ENCODE data around the gene EML6. TPM values are rescaled to one million over a fixed set of nuclear protein-coding genes. Genes with fewer than 3 reads are reported as not detected.

Gene EML6
- total RNA-seq, 1 experiment from 2014 or later: 1.5 TPM

GRCh38 chr2:54699665-54700064 lies 23.8 kb upstream of the EML6 start:
- no peak overlapping the region for H3K9ac ChIP-seq (ENCODE audit: extremely low read depth, insufficient read length, low read length)
- no peak overlapping the region for H2BK20ac ChIP-seq (ENCODE audit: low read depth, low read length, poor library complexity, severe bottlenecking)
- H2AFZ ChIP-seq (ENCODE audit: low read length): no peak overlapping the region
- no peak overlapping the region for H3K4ac ChIP-seq (ENCODE audit: low read depth, low read length)
- no peak overlapping the region for H2BK5ac ChIP-seq (ENCODE audit: insufficient read length, low read length)
- Mint-ChIP-seq H3K27me3 (ENCODE audit: low read depth) (no peaks in the 10 kb centered on the region; the same call in 1 of the 2 replicates), H3K4me3 (no peak overlapping the region), H3K36me3 (ENCODE audit: insufficient read depth in 1 of 3, low read depth in 3 of 3) (peaks cover 4 to 13% (median 5%) of the 10 kb centered on the region in 3 experiments; a peak in 6 of 7 replicates), H3K9me3 (peaks cover 13 to 16% of the 10 kb centered on the region in 2 experiments), H3K4me1 (no peaks in the 10 kb centered on the region), H3K27ac (no peak overlapping the region)
- no peak overlapping the region for H3K18ac ChIP-seq (ENCODE audit: insufficient read length, low read depth, low read length)
- no peak overlapping the region for H3K23ac ChIP-seq (ENCODE audit: insufficient read length, low read depth, low read length)
- H2BK15ac ChIP-seq (ENCODE audit: low read depth, low read length): no peak overlapping the region
- no peak for DNase-seq
- no peaks in the 10 kb centered on the region for H3K79me1 ChIP-seq (ENCODE audit: insufficient read depth, low read depth, low read length, poor library complexity, severe bottlenecking)
- no peak overlapping the region for H4K91ac ChIP-seq (ENCODE audit: insufficient read length, low read depth, low read length)
- WGBS (ENCODE audit: extremely low coverage, insufficient read length, low lambda C conversion rate): no CpG with 5 or more reads among the region's 2 CpGs
- no peak overlapping the region for H3K4me2 ChIP-seq (ENCODE audit: insufficient read depth, insufficient read length, low read length)
- no peak overlapping the region for H4K5ac ChIP-seq (ENCODE audit: insufficient read length, low read depth, low read length)
- H3K9me3 ChIP-seq (ENCODE audit: control insufficient read depth, low read depth, low read length): no peaks in the 10 kb centered on the region
- H3K4me1 ChIP-seq (ENCODE audit: insufficient read depth, low read length): no peaks in the 10 kb centered on the region
- H3T11ph ChIP-seq (ENCODE audit: low read length): no peak overlapping the region
- H3K56ac ChIP-seq (ENCODE audit: insufficient read length, low read depth, low read length): no peak overlapping the region
- no peaks in the 10 kb centered on the region for H4K20me1 ChIP-seq (ENCODE audit: control insufficient read depth, insufficient read depth, insufficient read length)
- H3K27ac ChIP-seq (ENCODE audit: insufficient read length, low read depth, low read length): no peak overlapping the region
- no peak overlapping the region for H3K14ac ChIP-seq (ENCODE audit: insufficient read depth, low read length)
- no peak overlapping the region for H2AK5ac ChIP-seq (ENCODE audit: insufficient read length, low read length)
- H4K8ac ChIP-seq (replicated peaks; ENCODE audit: insufficient read length, low read depth, low read length): no peak overlapping the region
- H2BK12ac ChIP-seq (ENCODE audit: insufficient read length, low read depth, low read length): no peak overlapping the region
- no peaks in the 10 kb centered on the region for H3K23me2 ChIP-seq (ENCODE audit: insufficient read length, low read depth, low read length, poor library complexity, severe bottlenecking)
- no peak overlapping the region for H2BK120ac ChIP-seq (ENCODE audit: low read depth, low read length, poor library complexity, severe bottlenecking)
- TF ChIP-seq, protein P1, sequence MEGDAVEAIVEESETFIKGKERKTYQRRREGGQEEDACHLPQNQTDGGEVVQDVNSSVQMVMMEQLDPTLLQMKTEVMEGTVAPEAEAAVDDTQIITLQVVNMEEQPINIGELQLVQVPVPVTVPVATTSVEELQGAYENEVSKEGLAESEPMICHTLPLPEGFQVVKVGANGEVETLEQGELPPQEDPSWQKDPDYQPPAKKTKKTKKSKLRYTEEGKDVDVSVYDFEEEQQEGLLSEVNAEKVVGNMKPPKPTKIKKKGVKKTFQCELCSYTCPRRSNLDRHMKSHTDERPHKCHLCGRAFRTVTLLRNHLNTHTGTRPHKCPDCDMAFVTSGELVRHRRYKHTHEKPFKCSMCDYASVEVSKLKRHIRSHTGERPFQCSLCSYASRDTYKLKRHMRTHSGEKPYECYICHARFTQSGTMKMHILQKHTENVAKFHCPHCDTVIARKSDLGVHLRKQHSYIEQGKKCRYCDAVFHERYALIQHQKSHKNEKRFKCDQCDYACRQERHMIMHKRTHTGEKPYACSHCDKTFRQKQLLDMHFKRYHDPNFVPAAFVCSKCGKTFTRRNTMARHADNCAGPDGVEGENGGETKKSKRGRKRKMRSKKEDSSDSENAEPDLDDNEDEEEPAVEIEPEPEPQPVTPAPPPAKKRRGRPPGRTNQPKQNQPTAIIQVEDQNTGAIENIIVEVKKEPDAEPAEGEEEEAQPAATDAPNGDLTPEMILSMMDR (conservative IDR thresholded peaks at IDR 0.05): no peak
- no peaks in the 10 kb centered on the region for H3K79me2 ChIP-seq (ENCODE audit: insufficient read depth, low read length)
- no peaks in the 10 kb centered on the region for H3K27me3 ChIP-seq (ENCODE audit: insufficient read depth, low read length)
